HG03097 (cell line): Measurements from ENCODE around the gene PLEKHM3.
"Not testable (repeated sequence)": the region's sequence is repeated elsewhere in the genome, so short reads cannot be mapped to it uniquely, and the experiment has no call there.

ENCODE experiments used
- ATAC-seq: cut with Tn5 transposase; IDR thresholded peaks from one replicate; pipeline ENCODE4 v1.9.1; 2021; ENCODE audit not compliant: unreplicated experiment, low FRiP score

PLEKHM3 gene

GRCh38 chr2:207929923-207930322 lies 95.4 kb downstream of the PLEKHM3 start:
- no peak for ATAC-seq

GRCh38 chr2:207928079-207928478 lies 97.2 kb downstream of the PLEKHM3 start:
- ATAC-seq = no peak

GRCh38 chr2:207926989-207927300 lies 98.4 kb downstream of the PLEKHM3 start:
- no peak for ATAC-seq

GRCh38 chr2:207926133-207926988 lies 99.0 kb downstream of the PLEKHM3 start:
- no peak for ATAC-seq

- no peak for ATAC-seq
Measured at GRCh38 chr2:207925601-207926000, 99.7 kb downstream of the PLEKHM3 start.

GRCh38 chr2:207921606-207922005 lies 103.7 kb downstream of the PLEKHM3 start:
- ATAC-seq = no peak

GRCh38 chr2:207920721-207921120 lies 104.6 kb downstream of the PLEKHM3 start:
- no peak for ATAC-seq

GRCh38 chr2:207920321-207920720 lies 105.0 kb downstream of the PLEKHM3 start:
- no peak for ATAC-seq

GRCh38 chr2:207919164-207919919 lies 106.0 kb downstream of the PLEKHM3 start:
- no peak for ATAC-seq

GRCh38 chr2:207914716-207915115 lies 110.6 kb downstream of the PLEKHM3 start:
- ATAC-seq = no peak

- ATAC-seq = no peak
Measured at GRCh38 chr2:207913772-207914358, 111.5 kb downstream of the PLEKHM3 start.

GRCh38 chr2:207911856-207912255 lies 113.5 kb downstream of the PLEKHM3 start:
- no peak for ATAC-seq

GRCh38 chr2:207911215-207911614 lies 114.1 kb downstream of the PLEKHM3 start:
- no peak for ATAC-seq

GRCh38 chr2:207906495-207906894 lies 118.8 kb downstream of the PLEKHM3 start:
- ATAC-seq = not testable (repeated sequence)

- no peak for ATAC-seq
Measured at GRCh38 chr2:207905546-207905945, 119.8 kb downstream of the PLEKHM3 start.

GRCh38 chr2:207903236-207903635 lies 122.1 kb downstream of the PLEKHM3 start:
- no peak for ATAC-seq

GRCh38 chr2:207902821-207903220 lies 122.5 kb downstream of the PLEKHM3 start:
- no peak for ATAC-seq

- ATAC-seq = no peak
Measured at GRCh38 chr2:207901829-207902228, 123.5 kb downstream of the PLEKHM3 start.

GRCh38 chr2:207901401-207901800 lies 123.9 kb downstream of the PLEKHM3 start:
- no peak for ATAC-seq

- no peak for ATAC-seq
Measured at GRCh38 chr2:207898354-207898695, 127.0 kb downstream of the PLEKHM3 start.

GRCh38 chr2:207897541-207898353 lies 127.6 kb downstream of the PLEKHM3 start:
- ATAC-seq = no peak
